Activated CD4-positive, alpha-beta T cell treated with anti-CD3 and anti-CD28 coated beads for 36 hours (primary cell): Measurements from ENCODE around the gene GDPD5. TPM values are rescaled to one million over a fixed set of nuclear protein-coding genes. Genes with fewer than 3 reads are reported as not detected.
A peak's percentile ranks its signal among the peaks of the same experiment; 100 is the strongest.

ENCODE experiments used
- ATAC-seq: fragments of 200-7000 bp; cut with Tn5 transposase; one replicate; pipeline ENCODE4 v1.10.0; 2021; ENCODE audit warnings: mild to moderate bottlenecking, moderate library complexity
- CTCF ChIA-PET: fragments of 350-600 bp; sonication (Branson Sonifier 250); formaldehyde crosslinking; loops from one replicate; lab custom pipeline; 2021; ENCODE audit warnings: antibody characterized with exemption; lab: Charles Lee
- POLR2A ChIA-PET: fragments of 350-600 bp; sonication (Branson Sonifier 250); formaldehyde crosslinking; loops from one replicate; lab custom pipeline; 2021; ENCODE audit warnings: antibody characterized with exemption, inconsistent platforms; lab: Charles Lee
- DNase-seq: peaks from one replicate; pipeline ENCODE4 v3.0.0-alpha.2; 2020
- H3K27ac Mint-ChIP-seq: one replicate; pipeline ENCODE4 v1.8.0; 2021; ENCODE audit warnings: mixed read lengths
- H3K27me3 Mint-ChIP-seq: one replicate; pipeline ENCODE4 v1.8.0; 2021; ENCODE audit warnings: mixed read lengths
- H3K36me3 Mint-ChIP-seq: one replicate; pipeline ENCODE4 v1.8.0; 2021; ENCODE audit warnings: low read depth, mixed read lengths
- H3K4me1 Mint-ChIP-seq: one replicate; pipeline ENCODE4 v1.8.0; 2021; ENCODE audit warnings: mixed read lengths
- H3K4me3 Mint-ChIP-seq: one replicate; pipeline ENCODE4 v1.8.0; 2021; ENCODE audit warnings: mild to moderate bottlenecking, moderate library complexity, mixed read lengths
- H3K9me3 Mint-ChIP-seq: one replicate; pipeline ENCODE4 v1.8.0; 2021; ENCODE audit warnings: low read depth, mixed read lengths
- intact Hi-C, 2 experiments: fragments of 100-400 bp; cut with DNase I in 1 of 2; cut with micrococcal nuclease in 1 of 2; formaldehyde crosslinking; loops; one replicate each; pipeline versions ENCODE4 v1.14.2 to v1.15.1; 2022 to 2024; cut with DNase I, micrococcal nuclease
- total RNA-seq, 2 experiments: library from RNA; stranded (reverse); gene quantifications; one replicate each; pipeline ENCODE4 v1.2.3, GENCODE V29; 2021

GDPD5 gene, protein sequence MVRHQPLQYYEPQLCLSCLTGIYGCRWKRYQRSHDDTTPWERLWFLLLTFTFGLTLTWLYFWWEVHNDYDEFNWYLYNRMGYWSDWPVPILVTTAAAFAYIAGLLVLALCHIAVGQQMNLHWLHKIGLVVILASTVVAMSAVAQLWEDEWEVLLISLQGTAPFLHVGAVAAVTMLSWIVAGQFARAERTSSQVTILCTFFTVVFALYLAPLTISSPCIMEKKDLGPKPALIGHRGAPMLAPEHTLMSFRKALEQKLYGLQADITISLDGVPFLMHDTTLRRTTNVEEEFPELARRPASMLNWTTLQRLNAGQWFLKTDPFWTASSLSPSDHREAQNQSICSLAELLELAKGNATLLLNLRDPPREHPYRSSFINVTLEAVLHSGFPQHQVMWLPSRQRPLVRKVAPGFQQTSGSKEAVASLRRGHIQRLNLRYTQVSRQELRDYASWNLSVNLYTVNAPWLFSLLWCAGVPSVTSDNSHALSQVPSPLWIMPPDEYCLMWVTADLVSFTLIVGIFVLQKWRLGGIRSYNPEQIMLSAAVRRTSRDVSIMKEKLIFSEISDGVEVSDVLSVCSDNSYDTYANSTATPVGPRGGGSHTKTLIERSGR
- total RNA-seq, result 10 to 100 TPM; 16.8 to 22.0 TPM

DNA sequence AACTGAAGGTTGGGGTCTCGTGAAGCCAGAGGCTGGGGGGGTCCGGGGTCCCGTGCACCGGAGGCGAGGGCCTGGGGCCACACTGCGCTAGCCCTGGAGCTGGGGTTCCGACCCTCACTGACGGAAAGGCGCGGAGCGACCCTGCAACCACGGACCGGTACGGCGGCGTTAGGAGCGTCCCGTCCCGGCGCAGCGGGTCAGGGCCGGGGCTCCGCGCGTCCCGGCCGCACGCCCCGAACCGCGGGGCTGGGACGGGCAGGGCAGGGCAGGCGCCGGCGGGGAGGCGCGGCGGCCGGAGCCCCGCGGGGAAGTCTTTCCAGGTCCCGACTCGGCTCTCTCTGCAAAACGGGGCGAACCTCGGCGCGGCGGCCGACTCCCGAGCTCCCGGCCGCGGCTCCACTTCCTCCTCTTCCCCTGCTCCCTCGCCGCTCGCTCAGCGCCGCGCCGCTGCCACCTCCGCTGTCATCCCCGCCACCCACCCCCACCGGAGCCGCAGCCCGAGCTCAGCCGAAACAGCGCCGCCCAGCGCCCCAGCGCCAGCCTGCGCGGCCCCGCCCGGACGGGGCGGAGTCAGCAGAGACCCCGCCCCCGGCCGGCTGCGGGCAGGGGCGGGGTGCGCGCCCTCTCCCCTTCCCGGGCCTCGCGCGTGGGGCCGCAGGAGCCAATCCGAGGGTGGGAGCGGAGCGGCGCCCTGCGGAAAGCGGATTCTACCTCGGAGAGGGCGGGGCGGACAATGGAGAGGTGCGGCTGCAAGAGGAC, at the start of gene GDPD5:
TSS of gene GDPD5 (minus strand) at position 509 of the 759 bp plus-strand sequence. CDS start 48,206 bp downstream, outside the sequence.
- Mint-ChIP-seq H3K9me3 (no peaks in the 10 kb centered on the region), H3K27me3 (no peaks in the 10 kb centered on the region), H3K36me3 (no peaks in the 10 kb centered on the region), H3K27ac (peak within 1 kb of the TSS; percentile 29), H3K4me3 (peak within 1 kb of the TSS; percentile 76), H3K4me1 (peaks cover 18% of the 10 kb centered on the region)
- ChIA-PET CTCF (interaction anchor here (0.6 to 9.9 kb wide), 4 partner anchors 23 to 81 kb away, joined by 3 to 129 read pairs (median 4); no protein-coding TSS in a partner anchor), POLR2A (interaction anchor here (0.6 to 0.9 kb wide), 2 partner anchors 125 to 178 kb away, joined by 3 read pairs; no protein-coding TSS in a partner anchor)
- intact Hi-C loops, result loop anchor here (1.0 to 10.0 kb wide), 8 partner anchors 33 to 1033 kb away; partner anchors contain the start of genes RPS3 (in 2 of the 2), LIPT2 (in 1 of the 2) and SERPINH1 (in 1 of the 2)
- ATAC-seq (peak; percentile 94), DNase-seq (peak; percentile 93)

DNA sequence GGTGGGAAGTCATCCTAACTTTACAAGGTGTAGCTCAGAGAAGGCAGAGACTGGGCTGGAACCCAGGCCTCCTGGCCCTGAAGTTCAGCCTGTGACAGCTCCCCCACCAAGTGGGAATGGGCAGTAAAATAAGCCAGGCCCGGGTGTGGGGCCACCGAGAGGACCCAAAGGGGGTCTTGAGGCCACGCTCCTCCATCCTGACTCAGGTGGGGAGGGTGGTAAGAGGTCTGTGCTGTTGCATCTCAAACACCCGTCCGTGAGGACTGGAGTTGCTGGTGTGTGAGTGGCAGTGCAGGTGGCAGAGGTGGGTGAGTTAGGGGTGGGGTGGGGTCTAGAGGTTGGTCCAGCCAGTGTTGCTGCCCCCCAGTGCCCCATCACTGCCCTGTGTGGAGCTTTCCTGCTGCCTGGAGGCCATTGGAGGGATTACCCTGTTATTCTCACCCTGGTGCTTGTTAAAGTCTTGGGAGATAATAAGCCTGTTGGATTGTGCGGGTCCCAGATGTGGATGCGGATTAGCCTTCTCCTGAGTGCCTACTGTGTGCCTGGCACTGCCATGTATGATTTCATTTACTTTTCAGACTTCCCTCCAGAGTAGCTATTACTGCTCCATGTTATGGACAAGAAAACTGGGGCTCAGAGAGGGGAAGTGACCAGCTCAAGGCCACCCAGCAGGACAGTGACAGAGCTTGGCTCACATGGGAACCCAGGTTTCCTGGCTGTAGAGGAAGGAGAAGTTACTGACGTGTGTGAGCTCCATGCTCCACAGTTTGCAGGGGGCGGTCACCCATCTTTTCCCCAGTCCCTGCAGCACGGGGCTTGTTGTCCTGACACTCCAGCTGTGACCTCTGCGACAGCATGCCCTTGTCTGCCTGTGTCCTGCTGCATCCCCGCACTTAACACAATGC, 49.2 kb upstream of the GDPD5 start:
- Mint-ChIP-seq H3K27ac (no peak overlapping the region), H3K4me3 (no peak overlapping the region), H3K4me1 (no peaks in the 10 kb centered on the region), H3K36me3 (peaks cover 8% of the 10 kb centered on the region), H3K9me3 (no peaks in the 10 kb centered on the region), H3K27me3 (no peaks in the 10 kb centered on the region)
- CTCF ChIA-PET, result interaction anchor here (0.6 to 1.5 kb wide), 10 partner anchors 12 to 886 kb away, joined by 3 to 5 read pairs (median 3); no protein-coding TSS in a partner anchor
- DNase-seq (no peak), ATAC-seq (peak; percentile 30)
- POLR2A ChIA-PET, result no interaction called here
- intact Hi-C loops, result no loop called here

DNA sequence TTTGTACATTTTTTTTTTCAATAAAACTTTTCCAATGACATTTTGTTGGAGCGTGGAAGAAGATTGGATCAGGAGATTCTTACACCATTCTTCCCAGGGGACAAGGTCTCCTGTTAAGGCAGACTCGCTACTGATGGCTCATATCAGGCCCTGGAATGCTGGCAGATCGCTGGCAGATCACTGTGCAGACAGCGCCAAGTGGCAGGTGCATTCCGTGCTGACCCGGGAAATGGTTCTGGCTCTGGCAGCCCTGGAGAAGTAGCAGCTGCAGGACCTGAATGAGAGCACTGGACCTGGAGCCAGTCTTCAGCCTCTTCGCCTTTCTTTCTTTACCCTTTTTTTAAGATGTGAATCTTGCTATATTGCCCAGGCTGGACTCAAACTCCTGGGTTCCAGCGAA, 47.0 kb upstream of the GDPD5 start:
- DNase-seq (no peak), ATAC-seq (no peak)
- ChIA-PET CTCF (interaction anchor here (0.8 to 1.2 kb wide), 3 partner anchors 9 to 103 kb away, joined by 3 to 5 read pairs (median 5); no protein-coding TSS in a partner anchor), POLR2A (no interaction called here)
- Mint-ChIP-seq H3K4me3 (no peak overlapping the region), H3K36me3 (peaks cover 22% of the 10 kb centered on the region), H3K4me1 (no peaks in the 10 kb centered on the region), H3K27me3 (no peaks in the 10 kb centered on the region), H3K27ac (no peak overlapping the region), H3K9me3 (no peaks in the 10 kb centered on the region)
- intact Hi-C loops, result no loop called here

DNA sequence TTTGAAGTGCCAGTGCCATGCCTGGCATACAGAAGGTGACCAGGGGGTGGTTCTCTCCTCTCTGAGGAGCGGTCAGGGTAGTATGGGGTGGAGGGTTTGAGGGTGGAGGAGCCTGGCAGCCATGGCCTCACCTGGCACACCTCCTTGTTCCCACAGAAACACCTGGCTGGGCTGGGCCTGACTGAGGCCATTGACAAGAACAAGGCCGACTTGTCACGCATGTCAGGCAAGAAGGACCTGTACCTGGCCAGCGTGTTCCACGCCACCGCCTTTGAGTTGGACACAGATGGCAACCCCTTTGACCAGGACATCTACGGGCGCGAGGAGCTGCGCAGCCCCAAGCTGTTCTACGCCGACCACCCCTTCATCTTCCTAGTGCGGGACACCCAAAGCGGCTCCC, 45.9 kb upstream of the GDPD5 start:
- Mint-ChIP-seq H3K36me3 (peaks cover 23% of the 10 kb centered on the region), H3K4me3 (no peak overlapping the region), H3K9me3 (no peaks in the 10 kb centered on the region), H3K27me3 (no peaks in the 10 kb centered on the region), H3K27ac (no peak overlapping the region), H3K4me1 (no peaks in the 10 kb centered on the region)
- ChIA-PET CTCF (interaction anchor here (0.8 kb wide), 1 partner anchor 10 kb away, joined by 5 read pairs; no protein-coding TSS in a partner anchor), POLR2A (no interaction called here)
- ATAC-seq (no peak), DNase-seq (no peak)
- intact Hi-C loops, result no loop called here

DNA sequence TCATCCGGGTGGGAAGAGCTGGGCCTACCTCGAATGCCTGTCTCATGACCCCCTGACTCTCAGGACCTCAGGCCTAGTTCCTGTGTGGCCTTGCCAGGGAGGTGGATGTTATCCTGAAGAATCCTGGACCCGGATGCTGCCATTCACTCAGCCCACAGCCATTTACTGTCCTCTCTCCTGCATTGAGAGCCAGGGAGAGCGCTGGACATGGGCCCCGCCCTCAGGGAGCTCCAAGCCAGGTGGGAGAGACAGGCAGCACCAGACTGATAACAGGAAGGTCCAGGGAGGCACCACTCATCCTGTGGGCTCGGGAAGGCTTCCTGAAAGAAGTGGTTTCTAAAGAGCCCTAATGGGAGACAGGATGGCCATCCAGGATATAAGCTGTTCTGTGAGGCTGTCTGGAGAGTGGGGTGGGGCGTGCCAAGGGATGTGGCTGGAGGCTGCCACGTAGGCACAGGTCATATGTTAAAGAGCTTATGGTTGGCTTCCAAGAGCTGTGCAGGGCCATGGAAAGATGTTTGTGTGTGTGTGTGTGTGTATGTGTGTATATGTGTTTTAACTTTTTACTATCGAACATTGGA, 44.9 kb upstream of the GDPD5 start:
- H3K27ac Mint-ChIP-seq, result no peak overlapping the region
- ChIA-PET POLR2A (no interaction called here), CTCF (interaction anchor here (1.3 kb wide), 1 partner anchor 10 kb away, joined by 4 read pairs; no protein-coding TSS in a partner anchor)
- no peak overlapping the region for H3K4me3 Mint-ChIP-seq
- H3K36me3 Mint-ChIP-seq, result peaks cover 24% of the 10 kb centered on the region
- no peaks in the 10 kb centered on the region for H3K9me3 Mint-ChIP-seq
- no peak for DNase-seq
- H3K27me3 Mint-ChIP-seq, result no peaks in the 10 kb centered on the region
- peaks cover 2% of the 10 kb centered on the region for H3K4me1 Mint-ChIP-seq
- no peak for ATAC-seq
- intact Hi-C loops, result no loop called here

DNA sequence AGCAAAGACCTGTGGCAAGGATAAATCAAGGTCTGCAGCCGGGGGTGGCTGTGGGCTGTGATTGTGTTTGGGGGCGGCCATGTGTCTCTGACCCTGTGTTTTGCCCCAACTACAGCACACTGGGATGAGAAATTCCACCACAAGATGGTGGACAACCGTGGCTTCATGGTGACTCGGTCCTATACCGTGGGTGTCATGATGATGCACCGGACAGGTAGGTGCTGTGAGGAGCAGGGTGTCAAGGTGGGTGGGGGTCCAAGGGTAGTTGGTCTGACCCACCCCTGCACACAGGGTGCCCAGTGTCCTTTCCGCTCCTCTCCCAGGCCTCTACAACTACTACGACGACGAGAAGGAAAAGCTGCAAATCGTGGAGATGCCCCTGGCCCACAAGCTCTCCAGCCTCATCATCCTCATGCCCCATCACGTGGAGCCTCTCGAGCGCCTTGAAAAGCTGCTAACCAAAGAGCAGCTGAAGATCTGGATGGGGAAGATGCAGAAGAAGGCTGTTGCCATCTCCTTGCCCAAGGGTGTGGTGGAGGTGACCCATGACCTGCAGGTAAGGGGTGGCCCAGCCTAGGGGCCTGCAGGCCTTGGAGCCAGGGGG, 43.0 kb upstream of the GDPD5 start:
- Mint-ChIP-seq H3K27ac (no peak overlapping the region), H3K9me3 (no peaks in the 10 kb centered on the region), H3K4me1 (peaks cover 8% of the 10 kb centered on the region), H3K4me3 (no peak overlapping the region), H3K36me3 (peaks cover 26% of the 10 kb centered on the region), H3K27me3 (no peaks in the 10 kb centered on the region)
- ATAC-seq (no peak), DNase-seq (no peak)
- intact Hi-C loops, result no loop called here
- ChIA-PET POLR2A (no interaction called here), CTCF (interaction anchor here (0.9 to 1.3 kb wide), 3 partner anchors 9 to 22 kb away, joined by 3 read pairs; no protein-coding TSS in a partner anchor)

DNA sequence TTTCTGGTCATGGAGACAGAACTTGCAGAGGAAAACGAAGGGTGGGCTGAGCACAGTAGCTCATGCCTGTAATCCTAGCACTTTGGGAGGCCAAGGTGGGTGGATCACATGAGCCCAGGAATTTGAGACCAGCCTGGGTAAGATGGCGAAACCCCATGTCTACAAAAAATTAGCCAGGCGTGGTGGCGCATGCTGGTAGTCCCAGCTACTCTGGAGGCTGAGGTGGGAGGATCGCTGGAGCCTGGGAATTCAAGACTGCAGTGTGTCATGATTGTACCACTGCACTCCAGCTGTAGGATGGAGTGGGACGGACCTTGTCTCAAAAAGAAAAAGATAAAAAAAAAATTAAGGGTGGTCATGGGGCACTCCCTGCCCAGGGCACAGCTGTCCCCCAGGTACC, 42.2 kb upstream of the GDPD5 start:
- no peaks in the 10 kb centered on the region for H3K9me3 Mint-ChIP-seq
- ChIA-PET CTCF (interaction anchor here (1.1 kb wide), 1 partner anchor 10 kb away, joined by 3 read pairs; no protein-coding TSS in a partner anchor), POLR2A (interaction anchor here (1.1 kb wide), 1 partner anchor 15 kb away, joined by 3 read pairs; no protein-coding TSS in a partner anchor)
- no peak overlapping the region for H3K27ac Mint-ChIP-seq
- intact Hi-C loops, result no loop called here
- H3K4me3 Mint-ChIP-seq, result no peak overlapping the region
- DNase-seq (no peak), ATAC-seq (no peak)
- H3K36me3 Mint-ChIP-seq, result peaks cover 26% of the 10 kb centered on the region
- peaks cover 14% of the 10 kb centered on the region for H3K4me1 Mint-ChIP-seq
- no peaks in the 10 kb centered on the region for H3K27me3 Mint-ChIP-seq

DNA sequence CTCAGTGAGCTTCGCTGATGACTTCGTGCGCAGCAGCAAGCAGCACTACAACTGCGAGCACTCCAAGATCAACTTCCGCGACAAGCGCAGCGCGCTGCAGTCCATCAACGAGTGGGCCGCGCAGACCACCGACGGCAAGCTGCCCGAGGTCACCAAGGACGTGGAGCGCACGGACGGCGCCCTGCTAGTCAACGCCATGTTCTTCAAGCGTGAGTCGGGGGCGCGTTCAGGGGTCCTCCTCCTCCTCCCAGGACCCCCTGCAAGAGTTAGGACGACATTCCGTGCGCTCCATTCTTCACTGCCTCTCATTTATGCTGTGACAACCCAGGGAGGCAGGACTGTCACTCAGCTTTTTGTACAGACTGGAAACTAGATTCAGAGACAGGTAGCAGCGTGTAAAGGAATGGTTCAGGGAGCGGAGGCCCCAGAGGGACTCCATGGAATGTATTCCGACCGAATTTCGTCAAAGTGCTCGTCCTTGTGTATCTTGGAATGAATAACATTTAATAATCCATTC, 41.1 kb upstream of the GDPD5 start:
- intact Hi-C loops, result no loop called here
- Mint-ChIP-seq H3K4me1 (peaks cover 16% of the 10 kb centered on the region), H3K27me3 (no peaks in the 10 kb centered on the region), H3K36me3 (peaks cover 21% of the 10 kb centered on the region), H3K4me3 (no peak overlapping the region), H3K27ac (no peak overlapping the region), H3K9me3 (no peaks in the 10 kb centered on the region)
- ChIA-PET CTCF (interaction anchor here (1.1 kb wide), 1 partner anchor 159 kb away, joined by 3 read pairs; no protein-coding TSS in a partner anchor), POLR2A (interaction anchor here (1.1 kb wide), 1 partner anchor 16 kb away, joined by 3 read pairs; no protein-coding TSS in a partner anchor)
- DNase-seq (no peak), ATAC-seq (no peak)

DNA sequence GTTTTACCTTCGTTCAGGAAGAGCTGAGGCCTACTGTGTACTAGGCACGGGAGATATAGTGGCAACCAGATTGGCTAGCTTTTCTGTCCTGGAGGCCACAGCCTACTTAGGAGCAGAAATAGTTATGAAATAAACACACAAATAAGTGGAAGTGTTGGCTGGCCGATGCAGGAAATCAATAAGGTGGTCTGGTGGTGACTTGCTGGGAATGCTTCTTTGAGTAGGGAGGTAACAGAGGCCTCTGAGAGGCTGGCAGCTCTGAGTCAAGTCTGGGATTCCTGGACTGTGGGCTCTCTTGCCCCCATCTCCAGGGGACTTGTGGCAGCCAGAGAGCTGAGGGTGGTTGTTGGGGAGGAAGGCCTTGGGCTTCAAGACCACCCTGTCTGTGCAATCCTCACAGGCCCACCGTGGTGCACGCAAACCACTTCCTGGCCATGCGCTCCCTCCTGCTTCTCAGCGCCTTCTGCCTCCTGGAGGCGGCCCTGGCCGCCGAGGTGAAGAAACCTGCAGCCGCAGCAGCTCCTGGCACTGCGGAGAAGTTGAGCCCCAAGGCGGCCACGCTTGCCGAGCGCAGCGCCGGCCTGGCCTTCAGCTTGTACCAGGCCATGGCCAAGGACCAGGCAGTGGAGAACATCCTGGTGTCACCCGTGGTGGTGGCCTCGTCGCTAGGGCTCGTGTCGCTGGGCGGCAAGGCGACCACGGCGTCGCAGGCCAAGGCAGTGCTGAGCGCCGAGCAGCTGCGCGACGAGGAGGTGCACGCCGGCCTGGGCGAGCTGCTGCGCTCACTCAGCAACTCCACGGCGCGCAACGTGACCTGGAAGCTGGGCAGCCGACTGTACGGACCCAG, 40.4 kb upstream of the GDPD5 start:
- Mint-ChIP-seq H3K4me1 (peaks cover 23% of the 10 kb centered on the region), H3K27ac (peak overlapping the region; percentile 55), H3K4me3 (no peak overlapping the region), H3K27me3 (no peaks in the 10 kb centered on the region), H3K9me3 (no peaks in the 10 kb centered on the region), H3K36me3 (peaks cover 19% of the 10 kb centered on the region)
- ChIA-PET POLR2A (no interaction called here), CTCF (interaction anchor here (1.1 to 1.4 kb wide), 2 partner anchors 11 to 158 kb away, joined by 3 read pairs; no protein-coding TSS in a partner anchor)
- intact Hi-C loops, result no loop called here
- DNase-seq (no peak), ATAC-seq (no peak)
